ENCODE data around the gene SLC15A4. TPM values are rescaled to one million over a fixed set of nuclear protein-coding genes. Genes with fewer than 3 reads are reported as not detected.
"Not testable (repeated sequence)": the region's sequence is repeated elsewhere in the genome, so short reads cannot be mapped to it uniquely, and the experiment has no call there.

Gene SLC15A4
- total RNA-seq, 2 donors from 2014 or later, result 116 to 165 TPM

DNA sequence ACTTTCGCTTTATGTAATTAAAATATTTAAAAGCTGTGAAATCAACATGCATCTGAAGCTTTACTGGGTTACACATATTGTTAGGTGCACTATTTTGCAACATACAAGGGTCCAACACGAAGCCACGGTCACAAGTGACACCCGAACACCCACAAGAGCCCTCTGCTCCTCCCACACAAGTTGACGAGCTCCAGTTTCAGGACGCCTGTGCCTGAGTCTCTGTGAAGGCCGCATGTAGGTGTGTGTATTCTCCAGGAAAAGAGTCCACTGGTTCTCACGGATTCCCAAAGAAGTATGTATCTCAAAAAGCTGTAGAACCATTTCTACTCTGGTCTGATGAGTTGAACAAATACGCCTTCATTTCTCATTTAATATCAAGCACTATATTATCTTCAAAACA, 12.0 kb downstream of the SLC15A4 start:
- no peak for DNase-seq (ENCODE audit: low spot score)
- no peaks in the 10 kb centered on the region for H3K9me3 ChIP-seq
- no peaks in the 10 kb centered on the region for H3K27me3 ChIP-seq (replicated peaks; ENCODE audit: insufficient read depth)
- H3K27ac ChIP-seq, result peak overlapping the region; percentile 73 to 78
- H3K36me3 ChIP-seq, result peaks cover 20% of the 10 kb centered on the region
- TF ChIP-seq, protein P1, sequence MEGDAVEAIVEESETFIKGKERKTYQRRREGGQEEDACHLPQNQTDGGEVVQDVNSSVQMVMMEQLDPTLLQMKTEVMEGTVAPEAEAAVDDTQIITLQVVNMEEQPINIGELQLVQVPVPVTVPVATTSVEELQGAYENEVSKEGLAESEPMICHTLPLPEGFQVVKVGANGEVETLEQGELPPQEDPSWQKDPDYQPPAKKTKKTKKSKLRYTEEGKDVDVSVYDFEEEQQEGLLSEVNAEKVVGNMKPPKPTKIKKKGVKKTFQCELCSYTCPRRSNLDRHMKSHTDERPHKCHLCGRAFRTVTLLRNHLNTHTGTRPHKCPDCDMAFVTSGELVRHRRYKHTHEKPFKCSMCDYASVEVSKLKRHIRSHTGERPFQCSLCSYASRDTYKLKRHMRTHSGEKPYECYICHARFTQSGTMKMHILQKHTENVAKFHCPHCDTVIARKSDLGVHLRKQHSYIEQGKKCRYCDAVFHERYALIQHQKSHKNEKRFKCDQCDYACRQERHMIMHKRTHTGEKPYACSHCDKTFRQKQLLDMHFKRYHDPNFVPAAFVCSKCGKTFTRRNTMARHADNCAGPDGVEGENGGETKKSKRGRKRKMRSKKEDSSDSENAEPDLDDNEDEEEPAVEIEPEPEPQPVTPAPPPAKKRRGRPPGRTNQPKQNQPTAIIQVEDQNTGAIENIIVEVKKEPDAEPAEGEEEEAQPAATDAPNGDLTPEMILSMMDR (IDR thresholded peaks at IDR 0.05), result no peak
- no peak overlapping the region for H3K4me3 ChIP-seq
- no peak for ATAC-seq (ENCODE audit: insufficient number of reproducible peaks, low FRiP score, low read depth)
- peaks cover 25 to 82% of the 10 kb centered on the region in 2 donors for H3K4me1 ChIP-seq (ENCODE audit: control insufficient read depth in 1 of 2, low read depth in 2 of 2)

DNA sequence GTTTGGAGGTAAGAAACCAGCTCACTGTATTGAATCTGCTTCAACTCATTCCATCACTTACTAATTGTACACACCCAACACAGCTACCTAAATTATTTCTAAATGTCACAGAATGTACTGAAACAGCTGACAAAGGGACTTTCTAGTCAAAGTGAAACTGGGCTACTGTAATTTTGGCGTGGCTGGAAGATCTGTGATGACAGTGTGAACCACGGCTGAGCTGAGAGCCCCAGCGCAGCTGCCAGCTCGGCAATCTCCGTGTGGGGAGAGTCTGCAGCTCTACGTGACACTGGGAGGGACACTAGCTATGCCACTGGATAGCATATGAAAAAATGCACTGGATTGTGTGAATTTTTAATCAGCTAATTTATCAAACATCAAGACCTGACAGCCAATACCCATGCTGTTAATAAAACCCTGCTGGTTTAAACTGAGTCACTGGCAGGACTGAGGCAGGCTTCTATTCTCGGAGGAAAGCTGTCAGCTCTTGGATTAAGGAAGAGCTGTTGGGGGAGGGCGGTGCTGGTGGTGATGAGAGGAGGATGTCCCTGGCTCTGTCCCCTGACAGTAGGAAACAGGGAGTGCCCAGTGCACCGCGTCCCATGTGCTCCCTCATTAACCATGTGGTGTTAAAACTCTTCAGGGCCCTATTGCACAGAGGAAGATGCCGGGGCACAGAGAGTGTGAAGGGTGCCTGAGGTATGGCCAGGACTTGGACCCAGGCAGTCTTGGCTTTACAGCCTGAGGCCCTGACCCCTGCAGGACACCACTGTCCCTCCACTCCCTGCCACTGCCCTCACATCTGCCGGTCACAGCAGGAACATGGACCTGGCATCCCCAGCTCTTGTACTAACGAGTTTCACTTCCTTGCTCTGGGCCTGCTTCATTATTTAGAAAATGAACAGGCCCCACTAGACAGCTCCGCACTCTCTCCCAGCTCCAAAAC, 13.3 kb downstream of the SLC15A4 start:
- Histone ChIP-seq H3K27me3 (replicated peaks; ENCODE audit: insufficient read depth) (no peaks in the 10 kb centered on the region), H3K27ac (peak overlapping the region; percentile 73 to 78), H3K4me3 (peak overlapping the region; percentile 41), H3K9me3 (no peaks in the 10 kb centered on the region), H3K4me1 (ENCODE audit: control insufficient read depth in 1 of 2, low read depth in 2 of 2) (peaks cover 13 to 68% of the 10 kb centered on the region in 2 donors), H3K36me3 (peaks cover 20% of the 10 kb centered on the region)
- DNase-seq (ENCODE audit: low spot score), result no peak
- TF ChIP-seq, protein P1 (IDR thresholded peaks at IDR 0.05), result no peak
- peak; percentile 61 for ATAC-seq (ENCODE audit: insufficient number of reproducible peaks, low FRiP score, low read depth)

DNA sequence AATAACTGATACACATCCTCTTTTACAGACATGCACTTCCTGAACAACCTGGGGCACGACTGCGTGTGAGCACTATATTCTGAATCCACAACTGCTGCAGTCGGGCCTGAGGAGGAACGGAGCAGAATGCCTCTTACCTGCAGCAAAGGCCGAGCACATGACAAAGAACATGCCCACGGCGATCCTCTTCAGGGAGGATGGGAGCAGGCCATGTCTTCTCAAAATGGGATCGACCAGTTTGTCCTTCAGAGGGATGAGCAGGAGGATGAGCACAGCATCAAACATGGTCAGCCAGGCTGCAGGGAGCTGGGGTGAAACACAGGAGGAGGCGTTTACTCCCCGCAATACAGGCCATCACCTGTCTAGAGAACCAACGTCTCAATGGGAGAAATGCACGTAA, 15.1 kb downstream of the SLC15A4 start:
- Histone ChIP-seq H3K27ac (no peak overlapping the region), H3K9me3 (no peaks in the 10 kb centered on the region), H3K27me3 (replicated peaks; ENCODE audit: insufficient read depth) (no peaks in the 10 kb centered on the region), H3K4me1 (ENCODE audit: control insufficient read depth in 1 of 2, low read depth in 2 of 2) (peaks cover 13 to 54% of the 10 kb centered on the region in 2 donors), H3K36me3 (peaks cover 20% of the 10 kb centered on the region), H3K4me3 (no peak overlapping the region)
- TF ChIP-seq, protein P1 (IDR thresholded peaks at IDR 0.05), result no peak
- ATAC-seq (ENCODE audit: insufficient number of reproducible peaks, low FRiP score, low read depth) (no peak), DNase-seq (ENCODE audit: low spot score) (no peak)

DNA sequence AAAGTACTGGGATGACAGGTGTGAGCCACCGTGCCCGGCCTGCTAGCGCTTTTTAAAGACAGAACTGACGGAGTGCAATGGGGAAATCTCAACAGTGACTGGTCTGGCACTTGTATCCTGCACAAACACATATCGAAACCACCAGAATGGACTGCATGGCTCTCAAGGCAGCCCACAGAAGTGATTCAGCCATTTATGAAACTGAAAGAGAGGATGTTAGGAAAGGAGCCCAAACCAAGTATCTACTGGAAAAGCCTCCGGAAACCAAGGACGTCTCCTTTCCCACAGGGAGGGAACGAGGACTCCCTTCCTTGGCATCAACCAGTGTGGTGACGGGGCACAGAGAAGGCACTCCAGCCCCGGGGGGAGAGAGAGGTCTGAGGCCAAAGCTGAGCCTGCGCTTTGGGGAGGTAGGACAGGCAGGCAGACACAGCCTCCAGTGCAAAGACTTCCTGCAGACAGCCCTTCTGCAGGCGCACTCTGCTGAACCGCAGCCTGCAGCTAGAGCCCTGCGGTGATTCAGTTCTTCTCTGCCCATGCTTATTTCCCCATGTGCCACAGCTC, 16.5 kb downstream of the SLC15A4 start:
- Histone ChIP-seq H3K4me3 (no peak overlapping the region), H3K9me3 (no peaks in the 10 kb centered on the region), H3K4me1 (ENCODE audit: control insufficient read depth in 1 of 2, low read depth in 2 of 2) (peaks cover 15 to 48% of the 10 kb centered on the region in 2 donors), H3K36me3 (peaks cover 23% of the 10 kb centered on the region), H3K27me3 (replicated peaks; ENCODE audit: insufficient read depth) (no peaks in the 10 kb centered on the region), H3K27ac (no peak overlapping the region)
- no peak for DNase-seq (ENCODE audit: low spot score)
- ATAC-seq (ENCODE audit: insufficient number of reproducible peaks, low FRiP score, low read depth), result no peak
- TF ChIP-seq, protein P1 (IDR thresholded peaks at IDR 0.05), result no peak

DNA sequence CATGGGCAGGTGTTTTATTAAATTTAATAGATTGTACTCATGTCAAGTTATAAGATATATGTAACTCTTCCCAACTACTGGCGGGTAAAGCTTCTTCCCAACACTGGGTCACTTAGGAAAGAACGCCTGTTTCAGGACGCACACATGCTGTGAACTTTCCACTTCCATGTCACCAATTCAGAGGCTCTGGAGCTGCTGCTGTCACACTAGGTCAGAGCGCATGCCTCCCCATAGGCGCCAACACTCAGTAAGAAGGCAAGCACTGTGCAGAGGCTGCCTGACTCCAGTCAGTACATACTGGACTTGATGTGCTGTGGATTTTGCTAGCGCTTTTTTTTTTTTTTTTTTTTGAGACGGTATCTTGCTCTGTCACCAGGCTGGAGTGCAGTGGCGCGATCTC, 17.2 kb downstream of the SLC15A4 start:
- TF ChIP-seq, protein P1 (IDR thresholded peaks at IDR 0.05), result no peak
- Histone ChIP-seq H3K36me3 (peaks cover 23% of the 10 kb centered on the region), H3K4me3 (no peak overlapping the region), H3K9me3 (no peaks in the 10 kb centered on the region), H3K27ac (no peak overlapping the region), H3K27me3 (replicated peaks; ENCODE audit: insufficient read depth) (no peaks in the 10 kb centered on the region), H3K4me1 (ENCODE audit: control insufficient read depth in 1 of 2, low read depth in 2 of 2) (peaks cover 22 to 48% of the 10 kb centered on the region in 2 donors)
- DNase-seq (ENCODE audit: low spot score) (no peak), ATAC-seq (ENCODE audit: insufficient number of reproducible peaks, low FRiP score, low read depth) (no peak)

DNA sequence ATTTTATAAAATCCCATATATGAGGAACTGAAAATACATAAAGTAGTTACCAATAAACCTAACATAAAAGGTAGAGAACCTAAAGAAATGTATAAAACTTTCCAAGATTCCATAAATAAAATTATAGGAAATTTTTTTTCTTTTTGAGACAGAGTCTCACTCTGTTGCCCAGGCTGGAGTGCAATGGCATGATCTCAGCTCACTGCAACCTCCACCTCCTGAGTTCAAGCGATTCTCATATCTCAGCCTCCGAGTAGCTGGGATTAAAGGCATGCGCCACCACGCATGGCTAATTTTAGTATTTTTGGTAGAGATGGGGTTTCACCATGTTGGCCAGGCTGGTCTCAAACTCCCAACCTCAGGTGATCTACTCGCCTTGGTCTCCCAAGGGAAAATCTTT, 18.4 kb downstream of the SLC15A4 start:
- peaks cover 27% of the 10 kb centered on the region for H3K36me3 ChIP-seq
- ATAC-seq (ENCODE audit: insufficient number of reproducible peaks, low FRiP score, low read depth); H3K4me3 ChIP-seq: not testable (repeated sequence)

More for the DNA sequence above, 18.4 kb downstream of the SLC15A4 start:
- H3K27ac ChIP-seq; H3K27me3 ChIP-seq (replicated peaks; ENCODE audit: insufficient read depth); H3K9me3 ChIP-seq; DNase-seq (ENCODE audit: low spot score): not testable (repeated sequence)
- peaks cover 25 to 42% of the 10 kb centered on the region in 2 donors for H3K4me1 ChIP-seq (ENCODE audit: control insufficient read depth in 1 of 2, low read depth in 2 of 2)
